ENCODE measurements around the gene TBL1X.
"Not testable (repeated sequence)": the region's sequence is repeated elsewhere in the genome, so short reads cannot be mapped to it uniquely, and the experiment has no call there.

The TBL1X gene

DNA sequence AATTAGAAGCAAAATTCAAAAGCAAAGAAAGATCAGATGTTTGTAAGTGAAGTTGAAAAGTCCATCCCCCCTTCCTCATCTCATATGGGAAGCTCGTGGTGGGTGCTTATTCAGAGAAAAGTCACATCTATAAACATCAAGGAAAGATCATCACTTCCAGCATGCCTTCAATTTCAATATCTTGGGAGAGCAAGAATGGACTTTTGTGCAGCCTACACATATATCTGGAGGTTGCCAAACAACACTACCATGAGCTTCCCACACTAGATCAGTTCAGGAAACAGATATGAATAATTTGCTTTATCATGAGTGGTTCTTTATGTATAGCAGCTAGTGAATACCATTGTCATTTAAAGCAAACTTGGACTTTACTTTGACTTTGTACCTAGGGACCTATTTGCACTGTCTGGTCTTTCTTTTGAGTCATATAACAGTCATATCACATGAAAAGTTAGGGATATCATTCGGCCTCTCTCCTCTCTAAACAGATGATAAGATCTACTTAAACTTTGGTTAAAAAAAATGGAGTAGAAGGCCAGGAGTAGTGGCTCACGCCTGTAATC, 5.6 kb upstream of the TBL1X start:
- DNase-seq = peak; percentile 56 to 80

DNA sequence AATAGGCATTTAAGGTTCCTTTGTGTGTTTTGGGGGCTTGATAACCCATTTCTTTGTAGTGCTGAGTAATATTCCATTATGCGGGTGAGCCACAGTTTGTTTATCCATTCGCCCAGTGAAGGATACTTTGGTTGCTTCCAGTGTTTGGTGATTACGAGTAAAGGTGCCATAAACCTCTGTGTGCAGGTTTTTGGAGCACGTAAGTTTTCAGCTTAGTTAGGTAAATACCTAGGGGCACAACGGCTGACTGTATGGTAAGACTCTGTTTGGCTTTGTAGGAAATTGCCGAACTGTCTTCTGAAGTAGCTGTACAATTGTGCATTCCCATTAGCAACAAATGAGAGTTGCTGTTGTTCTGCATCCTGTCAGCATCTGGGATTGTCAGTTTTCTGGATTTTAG, 3.8 kb upstream of the TBL1X start:
- DNase-seq = no peak

DNA sequence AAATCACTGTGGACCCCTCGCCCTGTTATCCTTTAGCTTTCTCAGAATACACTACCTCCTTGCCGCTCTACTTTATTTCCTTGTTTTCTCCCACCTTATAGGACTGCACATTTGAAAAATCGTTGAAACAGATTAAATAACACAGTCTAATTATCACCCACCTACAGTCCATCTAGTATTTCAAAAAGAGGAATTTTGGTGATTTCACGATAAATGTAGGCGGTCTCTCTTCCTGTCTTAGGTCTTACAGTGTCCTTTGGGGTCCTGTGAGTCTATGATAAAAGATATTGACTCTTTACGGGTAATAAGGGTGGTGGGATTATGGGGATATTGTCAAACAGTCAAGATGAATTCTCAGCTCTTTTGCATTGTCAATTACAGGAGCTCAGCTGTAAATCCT, 2.4 kb upstream of the TBL1X start:
- DNase-seq = peak; percentile 49 to 65

DNA sequence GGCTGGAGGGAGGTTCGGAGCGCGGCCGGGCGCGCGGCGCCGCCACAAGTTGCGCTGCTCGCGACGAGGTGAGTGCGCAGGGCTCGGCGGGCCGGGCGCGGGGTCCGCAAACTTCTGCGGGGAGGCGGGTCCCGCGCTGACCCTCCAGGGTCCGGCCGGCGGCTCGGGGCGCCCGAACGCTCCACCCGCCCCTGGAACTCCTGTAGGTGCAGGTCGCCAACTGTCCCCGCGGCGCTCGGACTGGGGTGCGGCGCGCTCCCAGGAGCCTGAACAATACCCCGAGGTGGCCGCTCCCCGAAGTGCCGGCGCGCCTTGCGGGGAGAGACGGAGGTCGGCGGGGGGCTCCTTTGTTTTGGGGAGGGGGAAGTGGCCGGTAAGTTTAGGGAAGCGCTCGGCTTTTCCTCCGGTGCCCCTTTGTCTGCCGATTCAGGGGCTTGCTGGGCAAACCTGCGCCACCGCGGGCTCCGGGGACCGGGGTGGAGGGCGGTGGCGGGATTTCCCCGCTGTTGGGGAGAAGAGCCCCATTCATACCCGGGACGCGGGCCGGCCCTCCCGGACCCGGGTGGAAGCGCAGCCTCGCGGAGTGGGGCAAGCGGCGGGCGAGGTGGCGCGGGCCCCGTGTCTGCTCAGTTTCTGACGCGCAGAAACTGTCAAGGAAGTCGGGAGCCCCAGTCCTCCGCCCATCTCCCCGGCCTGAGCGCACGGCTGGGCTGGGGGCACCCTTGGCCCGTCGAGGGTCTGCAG, 694 bp downstream of the TBL1X start:
- no peak for DNase-seq

DNA sequence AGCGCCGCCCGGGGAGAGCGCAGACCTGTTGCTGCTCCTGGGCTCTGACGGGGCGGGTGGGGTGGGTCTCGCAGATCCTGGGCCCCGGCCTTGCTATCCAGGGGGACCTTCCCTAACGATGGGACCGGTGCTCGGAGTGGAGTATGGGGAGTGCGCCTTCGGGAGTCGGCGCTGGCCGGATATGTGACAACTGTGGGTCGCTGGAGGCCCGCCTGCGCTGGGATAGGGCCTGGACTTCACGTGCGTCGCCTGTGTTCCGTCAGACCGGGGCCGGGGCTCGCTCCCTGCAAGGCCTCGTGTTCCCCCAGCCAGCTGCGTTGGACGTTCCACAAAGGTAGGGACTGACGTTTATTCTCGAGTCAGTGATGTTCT, 1.3 kb downstream of the TBL1X start:
- DNase-seq = no peak

DNA sequence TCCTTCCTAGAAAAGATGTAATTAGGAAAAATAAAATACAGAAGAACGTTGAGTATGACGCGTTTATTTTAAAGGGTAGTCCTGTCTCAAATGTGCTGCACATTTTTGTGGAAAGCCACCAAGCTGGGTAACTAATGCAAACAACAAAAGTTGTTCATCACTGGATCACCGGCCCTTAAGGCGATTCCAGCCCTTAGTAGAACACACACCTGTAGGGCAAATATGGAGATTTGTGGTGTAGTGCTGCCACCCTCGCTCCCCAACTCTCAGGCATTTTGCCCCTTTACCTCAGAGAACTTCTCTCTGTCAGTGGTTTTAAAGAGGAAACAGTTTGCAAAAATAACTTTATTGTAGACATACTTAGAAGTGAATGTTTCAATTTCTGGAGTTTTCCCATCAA, 1.9 kb downstream of the TBL1X start:
- DNase-seq = no peak

DNA sequence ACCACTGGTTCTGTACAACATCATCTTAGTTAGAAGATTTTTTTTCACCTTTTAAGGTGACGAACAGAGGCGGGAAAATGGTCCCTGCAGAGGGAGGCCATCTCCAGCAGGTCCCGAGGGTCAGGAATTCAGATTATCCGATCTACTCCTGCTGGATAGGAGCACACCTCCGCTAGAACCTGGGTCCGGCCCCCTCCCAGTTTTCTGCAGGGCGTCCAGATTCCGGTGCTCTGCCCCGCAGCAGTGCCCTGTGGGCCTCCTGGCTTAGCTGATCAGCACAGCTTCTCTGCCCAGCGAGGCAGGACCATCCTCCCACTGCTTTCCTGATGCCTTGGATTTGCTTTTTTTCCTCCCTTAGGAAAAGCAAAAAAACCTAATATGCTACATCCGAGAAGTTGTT, 2.3 kb downstream of the TBL1X start:
- DNase-seq = no peak

DNA sequence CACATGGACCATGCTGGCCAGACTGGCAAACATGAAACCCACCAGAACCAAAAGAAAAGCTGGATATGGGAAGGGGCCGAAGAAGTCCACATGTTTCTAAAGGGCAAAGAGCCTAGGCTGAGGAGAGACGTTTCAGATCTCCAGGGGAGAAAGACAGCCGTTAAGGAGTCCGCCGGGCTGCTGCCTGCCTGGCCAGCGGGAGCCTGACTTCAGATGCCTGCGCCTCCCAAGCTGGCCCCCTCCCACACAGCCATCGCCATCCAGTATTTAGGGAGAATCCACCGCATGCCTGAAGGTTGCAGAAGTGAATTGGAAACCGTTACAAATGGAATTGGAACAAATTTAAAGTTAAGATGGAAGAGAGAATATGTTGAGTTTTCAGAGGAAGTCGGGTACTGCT, 2.9 kb downstream of the TBL1X start:
- no peak for DNase-seq

DNA sequence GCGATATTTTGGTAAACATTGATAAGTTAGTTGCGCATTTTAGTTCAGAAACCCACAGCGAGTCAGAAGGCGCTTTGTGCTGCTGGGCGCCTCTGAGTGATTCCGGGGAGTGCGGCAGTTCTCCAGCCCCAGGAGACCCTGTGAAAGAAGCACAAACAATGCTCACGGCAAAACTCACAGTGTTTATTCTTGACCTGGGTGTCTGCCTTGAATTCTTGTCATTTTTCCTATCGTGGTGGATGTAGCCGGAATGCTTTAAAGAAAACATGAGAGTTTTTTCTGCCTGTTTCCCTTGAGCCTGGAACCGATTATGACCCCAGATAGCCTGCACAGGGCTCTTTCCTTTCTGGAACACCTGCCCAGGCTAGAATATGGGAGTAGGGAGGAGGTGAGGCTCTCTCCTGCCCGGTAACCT, 6.7 kb downstream of the TBL1X start:
- DNase-seq = no peak

DNA sequence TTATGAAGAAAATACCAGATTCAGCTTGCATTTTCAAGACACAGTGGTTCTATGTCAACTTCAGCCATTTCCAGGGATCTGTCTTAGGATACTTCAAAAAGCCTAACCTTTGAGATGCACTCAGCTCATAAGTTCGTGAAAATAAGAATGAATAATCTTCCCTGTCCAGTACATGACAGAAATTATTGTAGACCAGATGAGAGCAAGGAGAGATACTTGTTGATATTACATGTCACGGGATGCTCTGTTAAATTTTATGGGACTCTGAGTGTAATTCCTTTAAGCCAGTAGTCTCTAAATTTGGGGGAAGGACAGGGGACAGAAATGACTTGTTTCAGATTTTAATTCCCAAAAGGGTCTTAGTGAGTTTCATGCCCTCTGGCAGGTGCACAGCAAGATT, 8.8 kb downstream of the TBL1X start:
- no peak for DNase-seq

DNA sequence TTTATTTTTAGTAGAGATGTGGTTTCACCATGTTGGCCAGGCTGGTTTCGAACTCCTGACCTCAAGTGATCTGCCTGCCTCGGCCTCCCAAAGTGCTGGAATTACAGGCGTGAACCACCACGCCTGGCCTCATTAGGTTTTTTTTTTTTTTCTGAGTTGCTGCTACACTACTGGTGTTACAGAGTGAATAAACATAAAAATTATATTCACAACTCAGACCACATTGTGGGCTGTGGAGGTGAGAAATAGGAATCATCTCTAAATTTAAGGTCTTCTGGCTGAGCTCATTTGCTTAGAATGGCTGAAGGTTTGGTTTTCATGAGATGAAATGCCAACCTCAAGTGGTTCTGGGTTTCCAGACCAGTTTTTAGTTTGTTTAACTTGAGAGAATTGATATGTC, 10.6 kb downstream of the TBL1X start:
- not testable (repeated sequence) for DNase-seq

DNA sequence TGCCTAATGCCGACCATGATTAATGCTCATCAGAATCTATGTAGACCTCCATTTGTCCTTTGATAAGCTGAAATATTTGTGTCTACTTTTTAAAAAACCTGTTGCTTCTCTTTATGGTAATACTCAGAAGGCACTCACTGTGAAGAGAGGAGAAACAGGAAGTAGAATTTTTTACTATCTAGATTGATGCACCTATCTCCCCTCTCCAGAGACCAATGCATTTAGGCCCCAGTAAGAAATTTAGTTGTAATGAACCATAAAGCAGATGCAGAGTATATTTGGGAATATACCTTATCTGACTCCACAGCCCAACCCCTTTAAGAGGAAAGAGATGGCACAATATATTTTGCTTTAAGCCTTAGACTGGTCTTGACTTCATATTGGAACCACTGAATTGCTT, 11.1 kb downstream of the TBL1X start:
- no peak for DNase-seq

DNA sequence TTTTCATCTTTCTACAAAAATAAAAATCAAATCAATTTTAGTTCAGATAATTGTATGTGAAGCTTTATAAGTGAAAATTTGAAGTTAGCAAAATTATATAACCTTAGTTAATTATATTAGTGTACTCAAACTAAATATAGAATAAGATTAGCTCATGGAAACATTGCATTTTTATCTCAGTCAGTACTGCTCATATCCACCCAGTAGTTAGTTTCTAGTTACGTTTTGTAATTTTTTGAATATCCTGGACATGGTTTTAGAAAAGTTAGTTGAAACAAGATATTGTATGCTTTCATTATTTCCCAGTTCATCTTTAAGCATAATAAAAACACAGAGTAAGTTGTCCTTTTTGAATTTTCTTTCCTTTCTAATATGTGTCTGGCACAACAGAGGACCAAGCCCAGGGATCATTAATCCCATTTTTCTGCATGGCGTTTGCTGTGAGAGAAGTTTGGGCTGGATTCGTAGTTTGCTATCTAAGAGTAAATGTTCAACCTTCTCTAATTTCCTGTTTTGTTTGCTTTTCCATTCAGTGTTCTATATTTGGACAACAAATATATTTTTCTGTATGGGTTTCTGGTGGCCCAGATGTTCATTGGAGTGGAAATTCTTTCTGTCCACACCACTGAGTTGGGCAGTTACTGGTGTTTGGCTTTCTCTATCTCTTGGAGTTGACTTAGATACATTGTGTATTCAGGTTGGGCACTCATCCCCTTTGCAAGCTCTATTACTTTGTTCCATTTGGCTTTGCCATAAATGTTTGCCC, 12.1 kb downstream of the TBL1X start:
- no peak for DNase-seq

DNA sequence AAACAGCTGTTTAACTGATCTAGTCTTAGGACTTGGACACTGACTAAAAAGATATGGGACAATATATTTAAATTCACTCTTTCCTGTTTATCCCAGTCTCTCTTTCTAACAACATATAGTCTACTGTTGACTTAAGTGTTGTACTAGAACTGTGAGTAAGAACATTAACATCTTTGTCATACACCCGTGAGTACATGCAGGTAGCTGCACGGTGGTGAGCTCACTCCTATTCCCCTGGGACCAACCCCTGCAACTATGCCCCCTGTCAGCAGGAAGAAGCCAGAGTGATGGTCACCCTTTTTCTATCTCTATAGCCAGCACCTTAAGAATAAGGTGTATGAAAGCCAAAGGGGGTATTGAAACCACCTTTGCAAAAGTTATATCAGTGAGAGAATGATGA, 17.6 kb downstream of the TBL1X start:
- no peak for DNase-seq

DNA sequence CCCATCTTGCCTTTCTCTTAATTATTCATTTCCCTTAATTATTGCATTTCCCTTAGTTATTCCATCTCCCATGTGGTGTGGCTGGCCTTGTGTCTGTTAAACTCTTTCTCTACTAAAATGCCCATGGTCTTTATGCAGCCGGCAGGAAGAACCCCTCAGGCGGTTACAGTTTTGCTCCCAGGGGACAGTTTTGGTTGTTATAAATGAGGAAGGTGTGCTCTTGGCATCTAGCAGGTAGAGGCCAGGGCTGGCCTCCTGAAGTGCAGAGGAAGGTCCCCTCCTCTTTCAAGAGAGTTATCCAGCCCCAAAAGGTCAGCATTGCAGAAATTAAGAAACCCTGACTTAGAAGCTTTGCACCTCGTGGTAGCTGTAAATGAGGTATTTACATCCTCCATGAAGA, 18.0 kb downstream of the TBL1X start:
- no peak for DNase-seq

DNA sequence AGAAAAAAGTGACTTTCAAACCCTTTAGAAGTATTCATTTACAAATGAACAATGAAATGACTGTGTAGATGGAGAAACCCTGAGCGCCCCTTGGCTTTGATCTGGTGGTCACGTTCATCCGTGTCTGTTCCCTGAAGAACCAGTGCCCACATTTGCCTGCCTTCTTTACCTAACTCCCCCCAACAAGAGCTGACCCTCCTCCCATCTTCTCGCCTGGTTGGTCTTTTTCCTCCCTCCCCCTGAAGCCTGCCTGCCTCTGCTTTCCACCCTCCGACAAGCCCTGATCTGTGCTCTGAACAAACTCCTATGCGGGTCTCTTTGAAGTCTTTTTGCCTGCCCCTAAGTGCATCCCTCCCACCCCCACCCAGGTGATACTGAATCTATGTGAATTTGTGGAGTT, 18.5 kb downstream of the TBL1X start:
- DNase-seq = no peak

DNA sequence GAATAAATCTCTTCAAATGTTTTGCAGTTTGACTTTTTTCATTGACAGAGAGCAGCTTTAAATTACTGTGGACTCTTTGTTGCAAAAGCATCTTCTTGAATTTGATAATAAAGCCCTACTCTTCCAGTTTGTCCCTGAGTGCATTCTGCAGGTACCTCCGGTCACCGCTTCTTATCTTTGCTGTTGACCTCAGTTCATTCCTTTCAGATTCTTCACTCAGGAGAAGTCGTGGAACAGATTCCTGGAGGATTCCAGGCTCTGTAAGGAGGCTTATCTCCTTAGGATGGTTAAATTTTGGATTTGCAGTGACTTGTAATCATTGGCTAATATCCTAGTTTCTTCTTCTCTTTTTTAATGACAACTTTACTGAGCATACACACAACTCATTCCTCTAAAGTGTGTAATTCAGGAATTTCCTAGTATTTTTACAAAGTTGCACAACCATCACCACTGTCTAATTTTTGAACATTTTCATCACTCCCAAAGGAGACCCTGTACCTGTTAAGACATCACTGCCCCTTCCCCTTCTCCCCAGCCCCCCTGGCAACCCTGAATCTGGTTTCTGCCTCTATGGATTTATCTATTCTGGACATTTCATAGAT, 22.0 kb downstream of the TBL1X start:
- DNase-seq = peak; percentile 54 to 70

DNA sequence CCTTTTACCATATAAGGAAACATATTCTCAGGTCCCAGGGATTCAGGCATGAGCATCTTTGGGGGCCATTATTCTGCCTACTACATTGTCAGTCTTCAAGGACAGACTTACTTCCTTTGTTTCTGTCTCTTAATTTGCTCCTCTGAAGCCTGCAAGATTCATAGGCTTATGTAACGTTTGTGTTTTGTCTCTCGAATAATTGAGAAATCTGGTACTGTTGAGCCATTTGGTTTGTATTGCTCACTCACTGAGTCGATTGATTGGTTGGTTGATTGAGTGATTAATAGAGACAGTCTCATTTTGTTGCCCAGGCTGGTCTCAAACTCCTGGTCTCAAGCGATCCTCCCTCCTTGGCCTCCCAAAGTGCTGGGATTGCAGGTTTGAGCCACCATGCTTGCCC, 23.7 kb downstream of the TBL1X start:
- DNase-seq = peak; percentile 62 to 70

DNA sequence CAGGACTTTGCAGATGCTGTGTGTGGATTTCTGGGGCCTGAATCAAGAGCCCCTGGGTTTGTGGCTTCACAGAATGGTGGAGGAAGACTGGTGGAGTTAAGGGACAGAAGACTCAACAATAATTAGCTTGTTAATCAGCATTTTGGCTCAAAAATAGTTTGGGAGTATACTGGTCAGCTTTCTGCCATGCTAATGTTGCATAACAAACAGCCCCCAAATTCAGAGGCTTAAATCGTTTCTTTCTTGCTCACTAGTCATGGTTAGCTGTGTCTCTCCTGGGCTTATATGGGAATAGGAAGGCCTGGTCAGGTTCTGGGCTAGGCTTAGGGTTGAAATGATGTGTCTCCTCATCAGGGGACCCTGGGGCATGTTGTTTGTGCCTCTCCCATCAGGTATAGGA, 24.4 kb downstream of the TBL1X start:
- no peak for DNase-seq

DNA sequence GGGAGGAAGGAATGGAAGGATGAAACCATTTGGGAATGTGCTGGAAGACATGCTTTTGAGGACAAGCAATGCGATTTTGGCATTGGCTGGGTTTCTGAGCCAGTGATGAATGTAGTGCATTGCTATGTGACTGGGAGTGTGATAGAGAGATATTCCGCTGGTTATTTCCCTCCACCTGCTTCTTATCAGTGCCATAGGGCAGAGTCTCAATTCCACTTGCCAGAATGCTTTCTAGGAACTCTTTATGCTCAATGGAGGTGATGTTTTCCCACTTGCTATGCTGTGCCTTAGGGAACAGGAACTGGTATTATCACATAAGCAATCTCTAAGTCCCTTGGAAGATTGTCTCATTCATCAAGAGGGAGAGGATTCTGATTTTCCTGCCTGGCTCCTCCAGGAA, 28.0 kb downstream of the TBL1X start:
- DNase-seq = no peak

DNA sequence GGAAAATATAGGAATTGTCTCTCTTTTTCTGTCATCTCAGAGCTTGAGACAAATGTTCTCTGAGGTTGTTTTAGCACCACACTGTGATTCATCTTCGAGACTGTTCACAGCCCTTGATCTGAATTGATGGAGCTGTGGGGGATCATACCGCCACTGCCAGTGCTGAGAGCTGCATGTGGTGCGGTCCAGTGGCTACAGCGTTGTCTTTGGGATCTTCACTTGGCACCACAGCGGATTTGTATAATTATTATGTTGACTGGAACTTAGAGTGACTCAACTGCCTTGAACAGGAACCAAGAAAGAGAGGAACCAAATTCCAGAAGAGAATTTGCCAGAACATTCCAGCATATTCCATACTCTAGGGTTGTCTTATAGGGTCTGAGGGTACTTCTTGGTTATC, 29.1 kb downstream of the TBL1X start:
- DNase-seq = no peak

DNA sequence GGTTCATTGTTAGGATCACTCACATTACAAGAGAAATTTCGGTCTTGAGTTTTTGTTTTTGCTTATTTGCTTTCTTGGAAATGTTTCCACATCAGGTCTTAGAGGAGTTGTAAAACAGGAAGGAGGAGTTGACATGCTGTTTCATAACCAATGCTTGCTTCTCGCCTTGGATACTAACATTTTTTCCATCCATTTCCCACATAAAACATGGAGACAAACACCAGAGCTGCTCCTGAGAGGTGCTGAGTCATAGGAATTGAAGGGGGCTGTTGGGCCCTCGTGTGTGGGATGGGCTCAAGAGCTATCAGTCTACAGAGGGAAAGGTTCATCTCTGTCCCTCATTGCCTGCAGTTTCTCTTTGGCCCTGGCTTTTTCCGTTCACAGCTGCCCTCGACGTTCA, 29.9 kb downstream of the TBL1X start:
- DNase-seq = peak; percentile 21 to 29

DNA sequence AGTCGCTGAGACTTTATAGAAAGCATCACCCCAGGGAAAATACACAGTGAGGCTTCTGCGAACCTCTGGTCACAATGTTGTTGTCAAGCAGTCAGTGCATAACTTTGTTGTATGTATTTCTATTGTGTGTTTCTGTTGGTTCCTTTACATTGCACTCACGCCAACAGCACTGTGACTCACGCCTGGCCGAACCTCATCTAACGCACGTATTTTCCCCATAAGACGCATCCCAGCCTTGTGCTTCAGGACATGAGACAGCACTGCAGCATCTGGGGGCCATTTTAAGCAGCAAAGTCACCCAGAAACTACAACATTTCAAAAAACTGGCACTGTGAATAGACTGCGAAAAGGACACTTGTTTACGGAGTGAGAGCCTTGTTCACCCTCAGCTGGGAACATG, 30.6 kb downstream of the TBL1X start:
- no peak for DNase-seq

DNA sequence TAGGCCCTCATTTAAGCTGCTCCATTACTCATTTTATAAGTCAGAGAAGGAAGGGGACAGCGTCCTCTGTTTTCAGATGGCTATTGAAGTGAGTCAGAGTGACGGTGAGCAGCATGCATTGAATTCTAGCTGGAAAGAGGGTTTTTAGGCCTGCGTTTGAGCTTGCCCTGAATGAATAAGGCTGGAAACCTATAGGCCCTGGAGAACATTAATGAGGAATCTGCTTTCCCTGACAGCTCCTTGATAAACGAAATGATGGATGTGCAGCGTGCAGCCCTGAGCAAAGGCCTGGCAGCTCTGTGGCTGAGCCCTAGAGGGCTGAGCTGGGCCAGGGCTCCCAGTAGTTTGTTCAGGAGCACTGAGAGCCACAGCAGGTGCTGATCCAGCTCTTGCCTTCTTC, 33.4 kb downstream of the TBL1X start:
- DNase-seq = no peak

Data from inflammatory macrophage treated with lipopolysaccharide for 1 hour (primary cell).